HepG2 (cell line): Measurements from ENCODE around the gene ZNF284. TPM values are rescaled to one million over a fixed set of nuclear protein-coding genes. Genes with fewer than 3 reads are reported as not detected.

Source experiments
- ATAC-seq: fragments of 200-7000 bp; cut with Tn5 transposase; 3 replicates; pipeline ENCODE4 v1.9.1; 2020; ENCODE audit warnings: mild to moderate bottlenecking, moderate library complexity
- BruUV-seq: library from RNA; stranded (reverse); fragments of 400-500 nt; replicated peaks from 2 replicates; lab custom pipeline; 2021; lab: Mats Ljungman, UMichigan
- CTCF ChIA-PET: fragments of 300-600 bp; formaldehyde crosslinking; extraction: SDS; loops from one replicate; lab custom pipeline; 2021; ENCODE audit warnings: low total read pairs, inconsistent platforms, low intra/inter-chr PET ratio; lab: Yijun Ruan, JAX
- POLR2A ChIA-PET: fragments of 350-600 bp; sonication (Branson Sonifier 250); formaldehyde crosslinking; loops from one replicate; lab custom pipeline; 2020; ENCODE audit warnings: antibody characterized with exemption, inconsistent platforms; lab: Yijun Ruan, JAX
- DNase-seq: peaks from one replicate; pipeline ENCODE4 v3.0.0-alpha.2; 2015; ENCODE audit warnings: low spot score
- FAIRE-seq: peaks from 3 replicates; lab custom pipeline; 2011; peaks lifted over from hg19 to GRCh38; lab: Jason Lieb, UNC
- H2AFZ ChIP-seq: one replicate; pipeline ENCODE4 v1.6.1; 2011; ENCODE audit warnings: low read length, inconsistent platforms
- H3K27ac ChIP-seq: fragments of 300-600 bp; 3 replicates; pipeline ENCODE4 v1.8.0; 2011; ENCODE audit warnings: mixed run types, mild to moderate bottlenecking, mixed read lengths, low read length, inconsistent platforms; ENCODE audit not compliant: insufficient read depth; ENCODE audit errors: extremely low read length
- H3K27me3 ChIP-seq, 2 experiments: fragments of 200-600 bp in 1 of 2; 2 replicates in 1 of 2; 3 replicates in 1 of 2; pipeline versions ENCODE4 v1.6.0 to v1.8.0; 2011; ENCODE audit warnings: low read length in 2 of 2, mild to moderate bottlenecking in 2 of 2, moderate library complexity in 2 of 2, inconsistent platforms in 1 of 2; ENCODE audit not compliant: insufficient read depth in 2 of 2, control insufficient read depth in 1 of 2
- H3K36me3 ChIP-seq, 2 experiments: fragments of 200-600 bp in 1 of 2; replicated peaks in 1 of 2; 2 replicates in 1 of 2; 3 replicates in 1 of 2; pipeline versions ENCODE4 v1.5.1 to v1.8.0; 2011; ENCODE audit warnings: low read length in 2 of 2, inconsistent platforms in 1 of 2; ENCODE audit not compliant: insufficient read depth in 2 of 2, control insufficient read depth in 1 of 2
- H3K4me1 ChIP-seq: 2 replicates; pipeline ENCODE4 v1.5.1; 2012; ENCODE audit warnings: low read length, inconsistent platforms; ENCODE audit not compliant: insufficient read depth
- H3K4me2 ChIP-seq: 2 replicates; pipeline ENCODE4 v1.6.0; 2011; ENCODE audit warnings: low read depth, low read length, inconsistent platforms
- H3K4me3 ChIP-seq, 3 experiments: fragments of 200-600 bp in 1 of 3; sonication (generic), shearing (Covaris generic) in 1 of 3; replicated peaks in 1 of 3; 2 replicates each; pipeline ENCODE4 v1.5.1; 2011 to 2016; ENCODE audit warnings: low read length in 3 of 3, inconsistent platforms in 2 of 3, low read depth in 2 of 3, mild to moderate bottlenecking in 2 of 3, control low read depth in 1 of 3, mixed read lengths in 1 of 3; ENCODE audit not compliant: insufficient read depth in 1 of 3
- H3K79me2 ChIP-seq: one replicate; pipeline ENCODE4 v1.6.1; 2011; ENCODE audit warnings: low read length, inconsistent platforms; ENCODE audit not compliant: insufficient read depth
- H3K9ac ChIP-seq: 2 replicates; pipeline ENCODE4 v1.6.0; 2011; ENCODE audit warnings: mild to moderate bottlenecking, low read depth, low read length, inconsistent platforms; ENCODE audit not compliant: insufficient read depth
- H3K9me3 ChIP-seq: 2 replicates; pipeline ENCODE4 v1.5.1; 2012; ENCODE audit warnings: mild to moderate bottlenecking, low read length
- H4K20me1 ChIP-seq: 2 replicates; pipeline ENCODE4 v1.6.0; 2011; ENCODE audit warnings: inconsistent platforms, mild to moderate bottlenecking, low read length, moderate library complexity; ENCODE audit not compliant: insufficient read depth
- CEBPB ChIP-seq: IDR thresholded peaks from 2 replicates; pipeline ENCODE4 v1.6.1; 2011; ENCODE audit warnings: low read depth, low read length, improper control_type of control experiment, borderline replicate concordance
- ELF1 ChIP-seq: sonication (generic); formaldehyde crosslinking; IDR thresholded peaks from 2 replicates; pipeline ENCODE4 v1.4.0; 2020; ENCODE audit warnings: missing genetic modification reagents
- LCORL ChIP-seq, 2 experiments: fragments of 450-650 bp in 1 of 2; sonication (generic) in 1 of 2; formaldehyde crosslinking in 1 of 2; IDR thresholded peaks; 2 replicates each; pipeline versions ENCODE4 v1.5.0 to v1.6.1; 2017 to 2020; ENCODE audit warnings: antibody characterized with exemption in 1 of 2, missing genetic modification reagents in 1 of 2
- MTA1 ChIP-seq: sonication (generic); formaldehyde crosslinking; IDR thresholded peaks from 2 replicates; pipeline ENCODE4 v1.4.0; 2020; ENCODE audit warnings: missing genetic modification reagents, mild to moderate bottlenecking, borderline replicate concordance
- NAIF1 ChIP-seq: sonication (generic); formaldehyde crosslinking; IDR thresholded peaks from 2 replicates; pipeline ENCODE4 v1.5.0; 2020; ENCODE audit warnings: mild to moderate bottlenecking, missing genetic modification reagents, borderline replicate concordance
- NR1H2 ChIP-seq: sonication (generic); formaldehyde crosslinking; IDR thresholded peaks from 2 replicates; pipeline ENCODE4 v1.8.1; 2022; ENCODE audit warnings: low read depth, missing genetic modification reagents, borderline replicate concordance
- SMARCE1 ChIP-seq: fragments of 450-650 bp; IDR thresholded peaks from 2 replicates; pipeline ENCODE4 v1.6.1; 2017; ENCODE audit warnings: borderline replicate concordance
- STAG1 ChIP-seq: sonication (generic); formaldehyde crosslinking; IDR thresholded peaks from 2 replicates; pipeline ENCODE4 v1.4.0; 2020; ENCODE audit warnings: missing genetic modification reagents
- ZFP62 ChIP-seq: sonication (generic); formaldehyde crosslinking; IDR thresholded peaks from 2 replicates; pipeline ENCODE4 v1.4.0; 2020; ENCODE audit warnings: missing genetic modification reagents
- ZNF12 ChIP-seq: sonication (generic); formaldehyde crosslinking; IDR thresholded peaks from 2 replicates; pipeline ENCODE4 v1.5.0; 2020; ENCODE audit warnings: missing genetic modification reagents
- ZNF264 ChIP-seq: sonication (generic); formaldehyde crosslinking; IDR thresholded peaks from 2 replicates; pipeline ENCODE4 v1.4.0; 2020; ENCODE audit warnings: missing genetic modification reagents
- ZNF431 ChIP-seq: sonication (generic); formaldehyde crosslinking; IDR thresholded peaks from 2 replicates; pipeline ENCODE4 v1.9.0; 2022; ENCODE audit warnings: missing genetic modification reagents, low read depth, mild to moderate bottlenecking, borderline replicate concordance
- ZNF558 ChIP-seq: sonication (generic); formaldehyde crosslinking; IDR thresholded peaks from 2 replicates; pipeline ENCODE4 v1.9.0; 2022; ENCODE audit warnings: mild to moderate bottlenecking, missing genetic modification reagents, borderline replicate concordance
- WGBS: methylation state at CpG from one replicate; pipeline ENCODE4 v1.1.6; 2017; ENCODE audit warnings: low lambda C conversion rate; 5-methylcytosine and 5-hydroxymethylcytosine counted together
- in situ Hi-C: cut with HindIII; loops from 2 replicates; pipeline ENCODE4 v1.10.0; 2017; ENCODE audit warnings: low pct_unique_long_range_greater_than_20kb; ENCODE audit not compliant: extremely low pct_ligation_motif_present
- intact Hi-C: fragments of 100-400 bp; cut with micrococcal nuclease; formaldehyde crosslinking; loops from one replicate; pipeline ENCODE4 v1.10.0; 2022; ENCODE audit not compliant: unreplicated experiment
- polyA plus RNA-seq, 8 experiments: library from polyadenylated mRNA; depleted of rRNA in 3 of 8; stranded (reverse) in 7 of 8; unstranded in 1 of 8; fragments of >200 nt; fragmentation: Illumina TruSeq in 4 of 8; extraction: Trizol in 4 of 8; gene quantifications; 2 replicates each; pipeline versions ENCODE4 v1.2.1 to v1.2.3, GENCODE V29; 2011 to 2016; ENCODE audit warnings: low read depth in 4 of 8, missing spikeins in 1 of 8, mixed read lengths in 1 of 8; ENCODE audit not compliant: insufficient read depth in 1 of 8
- total RNA-seq, 5 experiments: library from RNA; depleted of rRNA; stranded (reverse); fragments of >200 nt; fragmentation: Illumina TruSeq; extraction: Trizol; gene quantifications; 2 replicates each; pipeline ENCODE4 v1.2.3, GENCODE V29; 2016; ENCODE audit warnings: low read depth in 1 of 5
- TF ChIP-seq, protein P1 (sequence below): sonication (generic); formaldehyde crosslinking; IDR thresholded peaks from 2 replicates; pipeline ENCODE4 v1.4.0; 2020; ENCODE audit warnings: mild to moderate bottlenecking, missing genetic modification reagents, borderline replicate concordance
- TF ChIP-seq, protein P2 (sequence below): sonication (generic); formaldehyde crosslinking; IDR thresholded peaks from 2 replicates; pipeline ENCODE4 v1.4.0; 2020; ENCODE audit warnings: mild to moderate bottlenecking, missing genetic modification reagents
- TF ChIP-seq, protein P3 (sequence below): IDR thresholded peaks from 2 replicates; pipeline ENCODE4 v1.6.1; 2016; ENCODE audit warnings: missing compliant biosample characterization, missing genetic modification reagents, borderline replicate concordance
- TF ChIP-seq, protein P4 (sequence below): sonication (generic); formaldehyde crosslinking; IDR thresholded peaks from 2 replicates; pipeline ENCODE4 v1.5.1; 2020; ENCODE audit warnings: missing genetic modification reagents, mild to moderate bottlenecking, borderline replicate concordance

The ZNF284 gene
- total and polyA plus RNA-seq, 2 of the 13 experiments (the other 11 are each of a cell fraction or from before 2014, with no cell fraction given): 1.2 to 2.3 TPM

DNA sequence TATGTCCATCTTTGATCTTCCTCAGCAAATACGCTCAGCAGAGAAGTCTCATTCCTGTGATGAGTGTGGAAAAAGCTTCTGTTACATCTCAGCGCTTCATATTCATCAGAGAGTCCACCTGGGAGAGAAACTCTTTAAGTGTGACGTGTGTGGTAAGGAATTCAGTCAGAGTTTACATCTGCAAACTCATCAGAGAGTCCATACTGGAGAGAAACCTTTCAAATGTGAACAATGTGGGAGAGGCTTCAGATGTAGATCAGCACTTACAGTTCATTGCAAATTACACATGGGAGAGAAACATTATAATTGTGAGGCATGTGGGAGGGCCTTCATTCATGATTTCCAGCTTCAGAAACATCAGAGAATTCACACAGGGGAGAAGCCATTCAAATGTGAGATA, 5.7 kb upstream of the ZNF284 start:
- peak; percentile 42 for DNase-seq
- CTCF ChIA-PET: no interaction called here
- in situ Hi-C loops: no loop called here
- POLR2A ChIA-PET: no interaction called here
- intact Hi-C loops: no loop called here
- Histone ChIP-seq H3K9ac (no peak overlapping the region), H3K9me3 (no peaks in the 10 kb centered on the region), H3K36me3 (peaks cover 7 to 23% of the 10 kb centered on the region in 2 experiments; a peak in 4 of 5 replicates), H3K4me2 (no peak overlapping the region), H3K4me1 (peaks cover 15% of the 10 kb centered on the region), H2AFZ (no peak overlapping the region), H4K20me1 (no peaks in the 10 kb centered on the region), H3K4me3 (no peak overlapping the region), H3K79me2 (no peaks in the 10 kb centered on the region), H3K27me3 (no peaks in the 10 kb centered on the region), H3K27ac (no peak overlapping the region)
- ATAC-seq: no peak
- no peak for FAIRE-seq
- 51% methylated on average over 3 of the region's 3 CpGs for WGBS
- BruUV-seq: no TSS peak
- TF ChIP-seq LCORL (IDR thresholded peaks at IDR 0.05) (no peak), LCORL (CRISPR knock-in tag; IDR thresholded peaks at IDR 0.05) (no peak), ZNF558 (no peak), SMARCE1 (no peak), CEBPB (no peak), MTA1 (CRISPR knock-in tag) (no peak), NAIF1 (CRISPR knock-in tag) (no peak), STAG1 (CRISPR knock-in tag) (no peak), ZNF12 (CRISPR knock-in tag) (no peak), ZFP62 (CRISPR knock-in tag) (no peak), ZNF264 (CRISPR knock-in tag) (no peak), ELF1 (CRISPR knock-in tag) (no peak), ZNF431 (CRISPR knock-in tag) (no peak), NR1H2 (CRISPR knock-in tag) (no peak)
- TF ChIP-seq, protein P1, sequence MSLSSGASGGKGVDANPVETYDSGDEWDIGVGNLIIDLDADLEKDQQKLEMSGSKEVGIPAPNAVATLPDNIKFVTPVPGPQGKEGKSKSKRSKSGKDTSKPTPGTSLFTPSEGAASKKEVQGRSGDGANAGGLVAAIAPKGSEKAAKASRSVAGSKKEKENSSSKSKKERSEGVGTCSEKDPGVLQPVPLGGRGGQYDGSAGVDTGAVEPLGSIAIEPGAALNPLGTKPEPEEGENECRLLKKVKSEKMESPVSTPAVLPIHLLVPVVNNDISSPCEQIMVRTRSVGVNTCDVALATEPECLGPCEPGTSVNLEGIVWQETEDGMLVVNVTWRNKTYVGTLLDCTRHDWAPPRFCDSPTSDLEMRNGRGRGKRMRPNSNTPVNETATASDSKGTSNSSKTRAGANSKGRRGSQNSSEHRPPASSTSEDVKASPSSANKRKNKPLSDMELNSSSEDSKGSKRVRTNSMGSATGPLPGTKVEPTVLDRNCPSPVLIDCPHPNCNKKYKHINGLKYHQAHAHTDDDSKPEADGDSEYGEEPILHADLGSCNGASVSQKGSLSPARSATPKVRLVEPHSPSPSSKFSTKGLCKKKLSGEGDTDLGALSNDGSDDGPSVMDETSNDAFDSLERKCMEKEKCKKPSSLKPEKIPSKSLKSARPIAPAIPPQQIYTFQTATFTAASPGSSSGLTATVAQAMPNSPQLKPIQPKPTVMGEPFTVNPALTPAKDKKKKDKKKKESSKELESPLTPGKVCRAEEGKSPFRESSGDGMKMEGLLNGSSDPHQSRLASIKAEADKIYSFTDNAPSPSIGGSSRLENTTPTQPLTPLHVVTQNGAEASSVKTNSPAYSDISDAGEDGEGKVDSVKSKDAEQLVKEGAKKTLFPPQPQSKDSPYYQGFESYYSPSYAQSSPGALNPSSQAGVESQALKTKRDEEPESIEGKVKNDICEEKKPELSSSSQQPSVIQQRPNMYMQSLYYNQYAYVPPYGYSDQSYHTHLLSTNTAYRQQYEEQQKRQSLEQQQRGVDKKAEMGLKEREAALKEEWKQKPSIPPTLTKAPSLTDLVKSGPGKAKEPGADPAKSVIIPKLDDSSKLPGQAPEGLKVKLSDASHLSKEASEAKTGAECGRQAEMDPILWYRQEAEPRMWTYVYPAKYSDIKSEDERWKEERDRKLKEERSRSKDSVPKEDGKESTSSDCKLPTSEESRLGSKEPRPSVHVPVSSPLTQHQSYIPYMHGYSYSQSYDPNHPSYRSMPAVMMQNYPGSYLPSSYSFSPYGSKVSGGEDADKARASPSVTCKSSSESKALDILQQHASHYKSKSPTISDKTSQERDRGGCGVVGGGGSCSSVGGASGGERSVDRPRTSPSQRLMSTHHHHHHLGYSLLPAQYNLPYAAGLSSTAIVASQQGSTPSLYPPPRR (CRISPR knock-in tag): no peak
- TF ChIP-seq, protein P2, sequence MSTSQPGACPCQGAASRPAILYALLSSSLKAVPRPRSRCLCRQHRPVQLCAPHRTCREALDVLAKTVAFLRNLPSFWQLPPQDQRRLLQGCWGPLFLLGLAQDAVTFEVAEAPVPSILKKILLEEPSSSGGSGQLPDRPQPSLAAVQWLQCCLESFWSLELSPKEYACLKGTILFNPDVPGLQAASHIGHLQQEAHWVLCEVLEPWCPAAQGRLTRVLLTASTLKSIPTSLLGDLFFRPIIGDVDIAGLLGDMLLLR (CRISPR knock-in tag): no peak
- TF ChIP-seq, protein P3, sequence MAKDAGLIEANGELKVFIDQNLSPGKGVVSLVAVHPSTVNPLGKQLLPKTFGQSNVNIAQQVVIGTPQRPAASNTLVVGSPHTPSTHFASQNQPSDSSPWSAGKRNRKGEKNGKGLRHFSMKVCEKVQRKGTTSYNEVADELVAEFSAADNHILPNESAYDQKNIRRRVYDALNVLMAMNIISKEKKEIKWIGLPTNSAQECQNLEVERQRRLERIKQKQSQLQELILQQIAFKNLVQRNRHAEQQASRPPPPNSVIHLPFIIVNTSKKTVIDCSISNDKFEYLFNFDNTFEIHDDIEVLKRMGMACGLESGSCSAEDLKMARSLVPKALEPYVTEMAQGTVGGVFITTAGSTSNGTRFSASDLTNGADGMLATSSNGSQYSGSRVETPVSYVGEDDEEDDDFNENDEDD (CRISPR knock-in tag): no peak
- TF ChIP-seq, protein P4, sequence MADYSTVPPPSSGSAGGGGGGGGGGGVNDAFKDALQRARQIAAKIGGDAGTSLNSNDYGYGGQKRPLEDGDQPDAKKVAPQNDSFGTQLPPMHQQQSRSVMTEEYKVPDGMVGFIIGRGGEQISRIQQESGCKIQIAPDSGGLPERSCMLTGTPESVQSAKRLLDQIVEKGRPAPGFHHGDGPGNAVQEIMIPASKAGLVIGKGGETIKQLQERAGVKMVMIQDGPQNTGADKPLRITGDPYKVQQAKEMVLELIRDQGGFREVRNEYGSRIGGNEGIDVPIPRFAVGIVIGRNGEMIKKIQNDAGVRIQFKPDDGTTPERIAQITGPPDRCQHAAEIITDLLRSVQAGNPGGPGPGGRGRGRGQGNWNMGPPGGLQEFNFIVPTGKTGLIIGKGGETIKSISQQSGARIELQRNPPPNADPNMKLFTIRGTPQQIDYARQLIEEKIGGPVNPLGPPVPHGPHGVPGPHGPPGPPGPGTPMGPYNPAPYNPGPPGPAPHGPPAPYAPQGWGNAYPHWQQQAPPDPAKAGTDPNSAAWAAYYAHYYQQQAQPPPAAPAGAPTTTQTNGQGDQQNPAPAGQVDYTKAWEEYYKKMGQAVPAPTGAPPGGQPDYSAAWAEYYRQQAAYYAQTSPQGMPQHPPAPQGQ: no peak
